H1 (cell line): ENCODE data around the gene CCDC40. TPM values are rescaled to one million over a fixed set of nuclear protein-coding genes. Genes with fewer than 3 reads are reported as not detected.

Experiments
- ATF3 ChIP-seq: IDR thresholded peaks from 2 replicates; pipeline ENCODE4 v1.6.1; 2011; ENCODE audit warnings: low read depth, mild to moderate bottlenecking, low read length; ENCODE audit not compliant: insufficient read depth
- SP1 ChIP-seq: IDR thresholded peaks from 2 replicates; pipeline ENCODE4 v1.6.1; 2011; ENCODE audit warnings: low read depth, low read length
- polyA plus RNA-seq, 7 experiments: library from polyadenylated mRNA; depleted of rRNA in 3 of 7; stranded (reverse) in 5 of 7; unstranded in 2 of 7; fragments of >200 nt in 5 of 7; fragments of 200-250 nt in 2 of 7; gene quantifications; 1 replicate in 5 of 7; 2 replicates in 1 of 7; 4 replicates in 1 of 7; pipeline versions ENCODE4 v1.2.1 to v1.2.3, GENCODE V29; 2011 to 2013; ENCODE audit warnings: missing spikeins in 2 of 7, mixed read lengths in 2 of 7
- total RNA-seq: library from RNA; stranded (reverse); fragmentation: NEBNext Ultra II Directional; extraction: Animal tissue kit (Norgen Biotek cat#: 25700); gene quantifications from 2 replicates; pipeline ENCODE4 v1.2.1, GENCODE V29; 2021
- TF ChIP-seq, protein P1 (sequence below): IDR thresholded peaks from 2 replicates; pipeline ENCODE4 v1.6.1; 2012; ENCODE audit warnings: inconsistent platforms

CCDC40 gene
- total and polyA plus RNA-seq, 2 of the 8 experiments (the other 6 are each of a cell fraction or from before 2014, with no cell fraction given), result 4.1 to 11.5 TPM

- TF ChIP-seq ATF3 (no peak), SP1 (no peak)
- TF ChIP-seq, protein P1, sequence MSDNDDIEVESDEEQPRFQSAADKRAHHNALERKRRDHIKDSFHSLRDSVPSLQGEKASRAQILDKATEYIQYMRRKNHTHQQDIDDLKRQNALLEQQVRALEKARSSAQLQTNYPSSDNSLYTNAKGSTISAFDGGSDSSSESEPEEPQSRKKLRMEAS, result no peak
These were observed 13.5 kb downstream of the CCDC40 start (continued) for GRCh38 chr17:80049986-80050385.
